Neural crest cell (in vitro differentiated cells): ENCODE data around the gene POC5. TPM values are rescaled to one million over a fixed set of nuclear protein-coding genes. Genes with fewer than 3 reads are reported as not detected.
"Not testable (repeated sequence)": the region's sequence is repeated elsewhere in the genome, so short reads cannot be mapped to it uniquely, and the experiment has no call there.

ENCODE experiments used
- DNase-seq: peaks from one replicate; pipeline ENCODE4 v3.0.0; 2021; ENCODE audit warnings: low read depth, mixed read lengths, low spot score
- H3K27ac Mint-ChIP-seq: one replicate; pipeline ENCODE4 v1.8.0; 2021; ENCODE audit warnings: mild to moderate bottlenecking, mixed read lengths; ENCODE audit not compliant: unreplicated experiment
- H3K27me3 Mint-ChIP-seq: 2 replicates; pipeline ENCODE4 v1.8.0; 2021; ENCODE audit warnings: low read depth, mild to moderate bottlenecking, mixed read lengths
- H3K36me3 Mint-ChIP-seq: 2 replicates; pipeline ENCODE4 v1.8.0; 2021; ENCODE audit warnings: low read depth, mild to moderate bottlenecking, mixed read lengths
- H3K4me1 Mint-ChIP-seq: 2 replicates; pipeline ENCODE4 v1.8.0; 2021; ENCODE audit warnings: mixed read lengths
- H3K4me3 Mint-ChIP-seq: one replicate; pipeline ENCODE4 v1.8.0; 2021; ENCODE audit warnings: mild to moderate bottlenecking, mixed read lengths
- H3K9me3 Mint-ChIP-seq: 2 replicates; pipeline ENCODE4 v1.8.0; 2021; ENCODE audit warnings: mixed read lengths
- total RNA-seq: library from RNA; stranded (reverse); gene quantifications from 2 replicates; pipeline ENCODE4 v1.2.1, GENCODE V29; 2021
- TF ChIP-seq, protein P1 (sequence below): fragments of 200-600 bp; sonication (generic); conservative IDR thresholded peaks from 2 replicates; pipeline ENCODE4 v1.5.0; 2021; ENCODE audit warnings: antibody characterized with exemption, mild to moderate bottlenecking

POC5 gene
- total RNA-seq, 1 donor from 2014 or later, result 17.8 TPM

DNA sequence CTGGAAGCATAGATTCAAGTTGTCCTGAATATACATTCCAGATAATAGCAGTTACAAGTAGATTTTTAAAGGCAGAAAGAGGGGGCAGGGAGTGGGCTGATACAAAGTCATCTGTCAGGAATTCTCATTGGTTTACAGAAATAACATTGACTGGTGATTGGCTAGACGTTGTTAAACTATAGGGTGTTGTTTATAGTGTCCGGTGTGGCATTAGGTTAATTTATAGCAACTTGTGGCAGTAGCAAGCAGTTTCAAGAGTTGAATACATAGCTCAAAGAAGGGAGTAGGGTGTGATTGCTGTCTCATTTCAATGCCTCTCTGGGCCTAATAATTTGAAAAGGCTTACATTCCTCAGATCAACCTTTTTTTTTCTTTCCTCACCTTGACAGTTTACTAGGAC lies 10.7 kb upstream of the POC5 start:
- H3K36me3 Mint-ChIP-seq, result no peaks in the 10 kb centered on the region
- TF ChIP-seq, protein P1, sequence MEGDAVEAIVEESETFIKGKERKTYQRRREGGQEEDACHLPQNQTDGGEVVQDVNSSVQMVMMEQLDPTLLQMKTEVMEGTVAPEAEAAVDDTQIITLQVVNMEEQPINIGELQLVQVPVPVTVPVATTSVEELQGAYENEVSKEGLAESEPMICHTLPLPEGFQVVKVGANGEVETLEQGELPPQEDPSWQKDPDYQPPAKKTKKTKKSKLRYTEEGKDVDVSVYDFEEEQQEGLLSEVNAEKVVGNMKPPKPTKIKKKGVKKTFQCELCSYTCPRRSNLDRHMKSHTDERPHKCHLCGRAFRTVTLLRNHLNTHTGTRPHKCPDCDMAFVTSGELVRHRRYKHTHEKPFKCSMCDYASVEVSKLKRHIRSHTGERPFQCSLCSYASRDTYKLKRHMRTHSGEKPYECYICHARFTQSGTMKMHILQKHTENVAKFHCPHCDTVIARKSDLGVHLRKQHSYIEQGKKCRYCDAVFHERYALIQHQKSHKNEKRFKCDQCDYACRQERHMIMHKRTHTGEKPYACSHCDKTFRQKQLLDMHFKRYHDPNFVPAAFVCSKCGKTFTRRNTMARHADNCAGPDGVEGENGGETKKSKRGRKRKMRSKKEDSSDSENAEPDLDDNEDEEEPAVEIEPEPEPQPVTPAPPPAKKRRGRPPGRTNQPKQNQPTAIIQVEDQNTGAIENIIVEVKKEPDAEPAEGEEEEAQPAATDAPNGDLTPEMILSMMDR, result no peak
- H3K4me1 Mint-ChIP-seq, result peaks cover 8% of the 10 kb centered on the region
- DNase-seq, result no peak
- peak overlapping the region; percentile 39 for H3K27ac Mint-ChIP-seq
- H3K27me3 Mint-ChIP-seq, result peaks cover 3% of the 10 kb centered on the region
- H3K4me3 Mint-ChIP-seq, result no peak overlapping the region
- peaks cover 2% of the 10 kb centered on the region for H3K9me3 Mint-ChIP-seq

DNA sequence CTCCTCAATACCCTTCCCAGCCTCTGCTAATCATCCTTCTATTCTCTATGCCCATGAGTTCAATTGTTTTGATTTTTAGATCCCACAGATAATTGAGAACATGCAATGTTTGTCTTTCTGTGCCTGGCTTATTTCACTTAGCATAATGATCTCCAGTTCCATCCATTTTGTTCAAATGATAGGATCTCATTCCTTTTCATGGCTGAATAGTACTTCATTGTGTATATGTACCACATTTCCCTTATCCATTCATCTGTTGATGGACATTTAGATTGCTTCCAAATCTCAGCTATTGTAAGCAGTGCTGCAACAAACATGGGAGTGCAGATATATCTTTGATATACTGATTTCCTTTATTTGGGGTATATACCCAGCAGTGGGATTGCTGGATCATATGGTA lies 9.0 kb upstream of the POC5 start:
- DNase-seq, H3K36me3 Mint-ChIP-seq, H3K4me3 Mint-ChIP-seq, H3K4me1 Mint-ChIP-seq, H3K9me3 Mint-ChIP-seq, H3K27ac Mint-ChIP-seq: not testable (repeated sequence)
- peaks cover 12% of the 10 kb centered on the region for H3K27me3 Mint-ChIP-seq

DNA sequence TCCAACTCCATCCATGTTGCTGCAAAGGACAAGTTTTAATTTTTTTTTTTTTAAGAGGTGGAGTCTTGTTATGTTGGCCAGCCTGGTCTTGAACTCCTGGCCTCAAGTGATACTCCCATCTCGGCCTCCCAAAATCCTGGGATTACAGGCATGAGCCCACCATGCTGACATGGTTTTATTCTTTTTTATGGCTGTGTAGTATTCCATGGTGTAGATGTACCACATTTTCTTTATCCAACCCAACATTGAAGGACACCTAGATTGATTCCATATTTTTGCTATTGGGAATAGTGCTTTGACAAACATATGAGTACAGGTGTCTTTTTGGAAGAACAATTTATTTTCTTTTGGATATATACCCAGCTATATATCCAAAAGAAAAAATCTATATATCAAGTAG lies 6.1 kb upstream of the POC5 start:
- peaks cover 28% of the 10 kb centered on the region for H3K27me3 Mint-ChIP-seq
- H3K4me3 Mint-ChIP-seq, result no peak overlapping the region
- no peak for DNase-seq
- no peak overlapping the region for H3K27ac Mint-ChIP-seq
- TF ChIP-seq, protein P1, result no peak
- H3K4me1 Mint-ChIP-seq, result no peaks in the 10 kb centered on the region
- no peaks in the 10 kb centered on the region for H3K36me3 Mint-ChIP-seq
- H3K9me3 Mint-ChIP-seq, result no peaks in the 10 kb centered on the region

DNA sequence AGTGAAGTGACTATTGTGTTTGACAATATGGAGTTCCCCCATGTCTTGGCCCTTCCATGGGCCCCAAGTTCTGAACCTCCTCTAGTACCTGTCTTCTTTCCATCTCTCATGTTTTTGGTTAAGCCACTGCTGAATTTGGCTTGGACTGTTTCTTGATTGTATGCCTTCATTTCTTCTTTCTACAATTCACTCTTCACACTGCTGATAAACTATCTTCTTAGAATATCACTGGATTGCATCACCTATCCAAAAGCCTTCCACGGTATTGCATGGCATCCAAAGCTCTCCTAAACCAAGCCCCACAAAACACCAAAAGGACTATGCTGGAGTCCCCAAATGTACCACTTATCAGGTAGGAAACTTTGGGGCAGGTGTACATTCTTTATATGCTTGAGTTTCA lies 4.3 kb upstream of the POC5 start:
- peaks cover 5% of the 10 kb centered on the region for H3K4me1 Mint-ChIP-seq
- H3K27ac Mint-ChIP-seq, result no peak overlapping the region
- TF ChIP-seq, protein P1, result no peak
- DNase-seq, result no peak
- H3K27me3 Mint-ChIP-seq, result peaks cover 32% of the 10 kb centered on the region
- H3K4me3 Mint-ChIP-seq, result no peak overlapping the region
- H3K9me3 Mint-ChIP-seq, result no peaks in the 10 kb centered on the region
- H3K36me3 Mint-ChIP-seq, result no peaks in the 10 kb centered on the region

DNA sequence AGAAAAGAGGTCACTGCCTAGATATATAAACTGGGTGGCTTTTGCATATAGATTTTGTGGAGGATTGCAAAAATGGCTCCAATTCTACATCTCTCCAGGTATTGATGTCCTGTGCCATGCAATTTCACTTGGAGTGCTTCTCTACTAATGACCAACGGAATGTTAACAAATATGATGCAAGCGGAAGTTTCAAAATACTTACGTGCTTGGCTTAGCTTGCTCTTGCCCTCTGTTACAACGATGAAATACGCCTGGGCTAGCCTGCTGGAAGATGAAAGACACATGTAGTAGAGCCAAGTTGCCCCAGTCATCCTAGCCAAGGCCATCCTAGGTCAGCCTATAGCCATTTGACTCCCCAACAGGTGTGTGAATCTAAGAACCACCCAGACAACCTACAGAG lies 3.6 kb upstream of the POC5 start:
- H3K4me1 Mint-ChIP-seq, result peaks cover 11% of the 10 kb centered on the region
- no peak overlapping the region for H3K4me3 Mint-ChIP-seq
- no peak overlapping the region for H3K27ac Mint-ChIP-seq
- no peaks in the 10 kb centered on the region for H3K9me3 Mint-ChIP-seq
- TF ChIP-seq, protein P1, result no peak
- peaks cover 29% of the 10 kb centered on the region for H3K27me3 Mint-ChIP-seq
- H3K36me3 Mint-ChIP-seq, result no peaks in the 10 kb centered on the region
- no peak for DNase-seq

DNA sequence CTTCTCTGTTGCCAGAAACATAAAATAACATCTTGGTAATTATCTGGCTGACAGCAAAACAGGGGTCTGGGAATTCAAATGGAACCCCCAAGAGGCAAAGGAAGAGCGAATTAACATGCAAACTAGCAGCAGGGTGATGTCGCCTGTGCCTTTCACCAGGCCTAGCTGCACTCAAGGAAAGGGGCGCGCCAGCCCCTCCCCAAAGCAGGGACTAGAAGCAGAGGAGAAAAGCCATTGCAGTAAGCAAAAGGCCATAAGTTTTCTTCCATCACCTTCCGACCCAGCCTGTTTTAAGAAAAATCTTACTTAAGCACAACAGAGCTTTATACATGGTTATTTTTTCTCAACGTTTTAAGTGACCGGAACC lies 539 bp downstream of the POC5 start:
- Mint-ChIP-seq H3K27ac (peak overlapping the region; percentile 97), H3K27me3 (peaks cover 23% of the 10 kb centered on the region), H3K36me3 (no peaks in the 10 kb centered on the region), H3K4me1 (peaks cover 27% of the 10 kb centered on the region), H3K4me3 (peak overlapping the region; percentile 100), H3K9me3 (no peaks in the 10 kb centered on the region)
- TF ChIP-seq, protein P1, result no peak
- DNase-seq, result peak; percentile 6
